ENCODE data around the gene ERG.

GRCh38 chr21:38477226-38477625, 21.1 kb downstream of the ERG start:
- no peak for TF ChIP-seq POLR2A (IDR thresholded peaks at IDR 0.05)
- TF ChIP-seq, protein P1, sequence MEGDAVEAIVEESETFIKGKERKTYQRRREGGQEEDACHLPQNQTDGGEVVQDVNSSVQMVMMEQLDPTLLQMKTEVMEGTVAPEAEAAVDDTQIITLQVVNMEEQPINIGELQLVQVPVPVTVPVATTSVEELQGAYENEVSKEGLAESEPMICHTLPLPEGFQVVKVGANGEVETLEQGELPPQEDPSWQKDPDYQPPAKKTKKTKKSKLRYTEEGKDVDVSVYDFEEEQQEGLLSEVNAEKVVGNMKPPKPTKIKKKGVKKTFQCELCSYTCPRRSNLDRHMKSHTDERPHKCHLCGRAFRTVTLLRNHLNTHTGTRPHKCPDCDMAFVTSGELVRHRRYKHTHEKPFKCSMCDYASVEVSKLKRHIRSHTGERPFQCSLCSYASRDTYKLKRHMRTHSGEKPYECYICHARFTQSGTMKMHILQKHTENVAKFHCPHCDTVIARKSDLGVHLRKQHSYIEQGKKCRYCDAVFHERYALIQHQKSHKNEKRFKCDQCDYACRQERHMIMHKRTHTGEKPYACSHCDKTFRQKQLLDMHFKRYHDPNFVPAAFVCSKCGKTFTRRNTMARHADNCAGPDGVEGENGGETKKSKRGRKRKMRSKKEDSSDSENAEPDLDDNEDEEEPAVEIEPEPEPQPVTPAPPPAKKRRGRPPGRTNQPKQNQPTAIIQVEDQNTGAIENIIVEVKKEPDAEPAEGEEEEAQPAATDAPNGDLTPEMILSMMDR (IDR thresholded peaks at IDR 0.05), result no peak

Data from adrenal gland (tissue), 5 donors.